AG10803 (cell line): ENCODE results near the gene NT5DC3.

ENCODE experiments used
- DNase-seq: peaks from one replicate; pipeline ENCODE4 v3.0.0; 2010; ENCODE audit warnings: low read depth
- H3K4me3 ChIP-seq: 2 replicates; pipeline ENCODE4 v1.5.1; 2011; ENCODE audit warnings: mild to moderate bottlenecking, low read length, control low read depth
- CTCF ChIP-seq: conservative IDR thresholded peaks from 2 replicates; pipeline ENCODE4 v1.5.1; 2011; ENCODE audit warnings: mild to moderate bottlenecking, low read length, control low read depth, inconsistent platforms

NT5DC3 gene

GRCh38 chr12:103728323-103728722 lies 112.7 kb downstream of the NT5DC3 start:
- no peak for TF ChIP-seq CTCF
- no peak overlapping the region for H3K4me3 ChIP-seq
- peak; percentile 73 for DNase-seq

- TF ChIP-seq CTCF, result no peak
- H3K4me3 ChIP-seq, result no peak overlapping the region
- DNase-seq, result no peak
These were observed 113.4 kb downstream of the NT5DC3 start for GRCh38 chr12:103727638-103728037.

- TF ChIP-seq CTCF, result no peak
- no peak for DNase-seq
- no peak overlapping the region for H3K4me3 ChIP-seq
These were observed 115.6 kb downstream of the NT5DC3 start for GRCh38 chr12:103725398-103725797.
